Naive thymus-derived CD4-positive, alpha-beta T cell (primary cell): ENCODE results near the gene ATP5PO. TPM values are rescaled to one million over a fixed set of nuclear protein-coding genes. Genes with fewer than 3 reads are reported as not detected.
"Not testable (repeated sequence)": the region's sequence is repeated elsewhere in the genome, so short reads cannot be mapped to it uniquely, and the experiment has no call there.

ENCODE experiments used
- ATAC-seq: fragments of 150-1000 bp; cut with Tn5 transposase; 2 replicates; pipeline ENCODE4 v1.10.0; 2021; ENCODE audit warnings: mild to moderate bottlenecking, moderate library complexity
- CTCF ChIA-PET: fragments of 350-600 bp; sonication (Branson Sonifier 250); formaldehyde crosslinking; loops from one replicate; lab custom pipeline; 2021; ENCODE audit warnings: antibody characterized with exemption; lab: Charles Lee
- POLR2A ChIA-PET: fragments of 350-600 bp; sonication (Branson Sonifier 250); formaldehyde crosslinking; loops from one replicate; lab custom pipeline; 2021; ENCODE audit warnings: antibody characterized with exemption, inconsistent platforms; lab: Charles Lee
- DNase-seq, 9 donors: peaks; one replicate each; pipeline versions ENCODE4 v3.0.0 to v3.0.0-alpha.2; 2020 to 2022; ENCODE audit warnings: mixed read lengths in 1 of 9
- H3K27ac ChIP-seq: one replicate; pipeline ENCODE4 v1.7.0; 2013; ENCODE audit warnings: mild to moderate bottlenecking, low read depth, low read length, moderate library complexity
- H3K27me3 ChIP-seq, 2 donors: one replicate each; pipeline ENCODE4 v1.7.0; 2013; ENCODE audit warnings: low read length in 2 of 2, mild to moderate bottlenecking in 2 of 2, moderate library complexity in 2 of 2; ENCODE audit not compliant: control insufficient read depth in 2 of 2, insufficient read depth in 2 of 2
- H3K36me3 ChIP-seq, 3 experiments: 1 replicate in 2 of 3; 2 replicates in 1 of 3; pipeline ENCODE4 v1.7.0; 2013; ENCODE audit warnings: low read length in 3 of 3, mild to moderate bottlenecking in 3 of 3, moderate library complexity in 1 of 3; ENCODE audit not compliant: insufficient read depth in 3 of 3, control insufficient read depth in 2 of 3
- H3K4me1 ChIP-seq, 2 donors: one replicate each; pipeline ENCODE4 v1.7.0; 2013; ENCODE audit warnings: low read length in 2 of 2, mild to moderate bottlenecking in 2 of 2, moderate library complexity in 1 of 2; ENCODE audit not compliant: control insufficient read depth in 2 of 2, insufficient read depth in 2 of 2
- H3K4me3 ChIP-seq: 2 replicates; pipeline ENCODE4 v1.7.0; 2013; ENCODE audit warnings: mild to moderate bottlenecking, low read length
- H3K9me3 ChIP-seq, 3 experiments: 1 replicate in 2 of 3; 2 replicates in 1 of 3; pipeline ENCODE4 v1.7.0; 2013; ENCODE audit warnings: low read length in 3 of 3; ENCODE audit not compliant: control insufficient read depth in 2 of 3
- H3K27ac Mint-ChIP-seq, 9 donors: one replicate each; pipeline ENCODE4 v1.8.0; 2020 to 2022; ENCODE audit warnings: mixed read lengths in 9 of 9, mild to moderate bottlenecking in 8 of 9, moderate library complexity in 5 of 9, inconsistent platforms in 2 of 9
- H3K27me3 Mint-ChIP-seq, 5 donors: one replicate each; pipeline ENCODE4 v1.8.0; 2021 to 2022; ENCODE audit warnings: mixed read lengths in 5 of 5, mild to moderate bottlenecking in 1 of 5
- H3K36me3 Mint-ChIP-seq, 5 donors: one replicate each; pipeline ENCODE4 v1.8.0; 2020 to 2022; ENCODE audit warnings: mixed read lengths in 5 of 5, mild to moderate bottlenecking in 3 of 5, inconsistent platforms in 1 of 5
- H3K4me1 Mint-ChIP-seq, 7 donors: one replicate each; pipeline ENCODE4 v1.8.0; 2020 to 2022; ENCODE audit warnings: mixed read lengths in 7 of 7, mild to moderate bottlenecking in 3 of 7, inconsistent platforms in 1 of 7
- H3K4me3 Mint-ChIP-seq, 10 donors: one replicate each; pipeline ENCODE4 v1.8.0; 2020 to 2022; ENCODE audit warnings: mild to moderate bottlenecking in 10 of 10, mixed read lengths in 10 of 10, moderate library complexity in 6 of 10, inconsistent platforms in 2 of 10
- H3K9me3 Mint-ChIP-seq, 11 donors: one replicate each; pipeline ENCODE4 v1.8.0; 2020 to 2022; ENCODE audit warnings: mixed read lengths in 11 of 11, mild to moderate bottlenecking in 4 of 11, inconsistent platforms in 1 of 11, moderate library complexity in 1 of 11
- intact Hi-C, 2 donors: fragments of 100-400 bp; cut with micrococcal nuclease; formaldehyde crosslinking; loops; one replicate each; pipeline ENCODE4 v1.15.1; 2023
- polyA plus RNA-seq, 2 donors: library from polyadenylated mRNA; unstranded; fragments of 300-500 nt; fragmentation: Illumina TruSeq; gene quantifications; one replicate each; pipeline ENCODE4 v1.2.3, GENCODE V29; 2021
- total RNA-seq, 6 experiments: library from RNA in 5 of 6; stranded (reverse) in 5 of 6; gene quantifications; 1 replicate in 5 of 6; 2 replicates in 1 of 6; pipeline ENCODE4 v1.2.3 and lab custom pipeline; 2021 to 2026

Gene ATP5PO
- total and polyA plus RNA-seq, 7 experiments from 2014 or later = 123 to 449 (median 162) TPM

GRCh38 chr21:33863191-33863590, 52.4 kb downstream of the ATP5PO start:
- H3K36me3 Mint-ChIP-seq, intact Hi-C loops, H3K4me3 ChIP-seq, H3K4me3 Mint-ChIP-seq, H3K4me1 Mint-ChIP-seq, H3K9me3 Mint-ChIP-seq, ATAC-seq, H3K36me3 ChIP-seq, H3K27ac Mint-ChIP-seq, H3K4me1 ChIP-seq, CTCF ChIA-PET, H3K9me3 ChIP-seq, H3K27me3 ChIP-seq, DNase-seq, H3K27ac ChIP-seq: not testable (repeated sequence)
- peaks cover 0 to 10% (median 3%) of the 10 kb centered on the region in 5 donors for H3K27me3 Mint-ChIP-seq
- POLR2A ChIA-PET = interaction anchor here (0.6 kb wide), 1 partner anchor 177 kb away, joined by 4 read pairs; no protein-coding TSS in a partner anchor

GRCh38 chr21:33861125-33861524, 54.5 kb downstream of the ATP5PO start:
- H3K4me3 ChIP-seq = no peak overlapping the region
- DNase-seq = no peak
- H3K27ac ChIP-seq = no peak overlapping the region
- no peaks in the 10 kb centered on the region for H3K27me3 ChIP-seq
- Mint-ChIP-seq H3K27ac (no peak overlapping the region), H3K36me3 (no peaks in the 10 kb centered on the region), H3K27me3 (peaks cover 0 to 10% (median 2%) of the 10 kb centered on the region in 5 donors), H3K4me3 (no peak overlapping the region), H3K9me3 (no peaks in the 10 kb centered on the region), H3K4me1 (no peaks in the 10 kb centered on the region)
- POLR2A ChIA-PET = no interaction called here
- no peaks in the 10 kb centered on the region for H3K4me1 ChIP-seq
- no peak for ATAC-seq
- intact Hi-C loops = no loop called here
- no peaks in the 10 kb centered on the region for H3K9me3 ChIP-seq
- CTCF ChIA-PET = no interaction called here
- no peaks in the 10 kb centered on the region for H3K36me3 ChIP-seq

- Histone ChIP-seq H3K36me3 (no peaks in the 10 kb centered on the region), H3K27me3 (no peaks in the 10 kb centered on the region), H3K9me3 (no peaks in the 10 kb centered on the region), H3K4me1 (no peaks in the 10 kb centered on the region), H3K4me3 (no peak overlapping the region), H3K27ac (no peak overlapping the region)
- no peaks in the 10 kb centered on the region for H3K9me3 Mint-ChIP-seq
- no peaks in the 10 kb centered on the region for H3K4me1 Mint-ChIP-seq
- no peak overlapping the region for H3K27ac Mint-ChIP-seq
- POLR2A ChIA-PET = no interaction called here
- intact Hi-C loops = no loop called here
- no peak overlapping the region for H3K4me3 Mint-ChIP-seq
- no peaks in the 10 kb centered on the region for H3K36me3 Mint-ChIP-seq
- DNase-seq = no peak
- H3K27me3 Mint-ChIP-seq = peaks cover 0 to 10% (median 2%) of the 10 kb centered on the region in 5 donors
- ATAC-seq = no peak
- CTCF ChIA-PET = no interaction called here
Observed at GRCh38 chr21:33860332-33860879, 55.2 kb downstream of the ATP5PO start.

- intact Hi-C loops = no loop called here
- Mint-ChIP-seq H3K9me3 (no peaks in the 10 kb centered on the region), H3K4me3 (no peak overlapping the region), H3K27ac (no peak overlapping the region), H3K27me3 (peaks cover 0 to 10% (median 2%) of the 10 kb centered on the region in 5 donors), H3K4me1 (no peaks in the 10 kb centered on the region), H3K36me3 (no peaks in the 10 kb centered on the region)
- H3K4me3 ChIP-seq = no peak overlapping the region
- no peaks in the 10 kb centered on the region for H3K9me3 ChIP-seq
- no peak overlapping the region for H3K27ac ChIP-seq
- no peaks in the 10 kb centered on the region for H3K36me3 ChIP-seq
- no peaks in the 10 kb centered on the region for H3K27me3 ChIP-seq
- H3K4me1 ChIP-seq = no peaks in the 10 kb centered on the region
- no peak for ATAC-seq
- DNase-seq = no peak
- ChIA-PET CTCF (no interaction called here), POLR2A (no interaction called here)
Observed at GRCh38 chr21:33859373-33860102, 56.1 kb downstream of the ATP5PO start.

- intact Hi-C loops = no loop called here
- Mint-ChIP-seq H3K36me3 (no peaks in the 10 kb centered on the region), H3K27me3 (peaks cover 0 to 10% (median 0%) of the 10 kb centered on the region in 5 donors), H3K4me1 (no peaks in the 10 kb centered on the region), H3K27ac (no peak overlapping the region), H3K9me3 (no peaks in the 10 kb centered on the region), H3K4me3 (no peak overlapping the region)
- CTCF ChIA-PET = no interaction called here
- Histone ChIP-seq H3K4me1 (no peaks in the 10 kb centered on the region), H3K9me3 (no peaks in the 10 kb centered on the region), H3K27ac (no peak overlapping the region), H3K27me3 (no peaks in the 10 kb centered on the region), H3K4me3 (no peak overlapping the region), H3K36me3 (no peaks in the 10 kb centered on the region)
- DNase-seq (no peak), ATAC-seq (no peak)
- POLR2A ChIA-PET = no interaction called here
Observed at GRCh38 chr21:33858667-33859372, 56.8 kb downstream of the ATP5PO start.

GRCh38 chr21:33857846-33858666, 57.5 kb downstream of the ATP5PO start:
- ChIA-PET POLR2A (interaction anchor here (0.5 kb wide), 1 partner anchor 17 kb away, joined by 3 read pairs; no protein-coding TSS in a partner anchor), CTCF (no interaction called here)
- intact Hi-C loops = no loop called here

More at GRCh38 chr21:33857846-33858666, 57.5 kb downstream of the ATP5PO start:
- Histone ChIP-seq H3K27ac (no peak overlapping the region), H3K4me1 (no peaks in the 10 kb centered on the region), H3K27me3 (no peaks in the 10 kb centered on the region), H3K36me3 (no peaks in the 10 kb centered on the region), H3K4me3 (no peak overlapping the region), H3K9me3 (no peaks in the 10 kb centered on the region)
- ATAC-seq (no peak), DNase-seq (no peak)
- Mint-ChIP-seq H3K36me3 (no peaks in the 10 kb centered on the region), H3K27ac (no peak overlapping the region), H3K27me3 (peaks cover 0 to 10% (median 0%) of the 10 kb centered on the region in 5 donors), H3K9me3 (no peaks in the 10 kb centered on the region), H3K4me1 (no peaks in the 10 kb centered on the region), H3K4me3 (no peak overlapping the region)
